ENCODE data around the gene PODXL.

DNA sequence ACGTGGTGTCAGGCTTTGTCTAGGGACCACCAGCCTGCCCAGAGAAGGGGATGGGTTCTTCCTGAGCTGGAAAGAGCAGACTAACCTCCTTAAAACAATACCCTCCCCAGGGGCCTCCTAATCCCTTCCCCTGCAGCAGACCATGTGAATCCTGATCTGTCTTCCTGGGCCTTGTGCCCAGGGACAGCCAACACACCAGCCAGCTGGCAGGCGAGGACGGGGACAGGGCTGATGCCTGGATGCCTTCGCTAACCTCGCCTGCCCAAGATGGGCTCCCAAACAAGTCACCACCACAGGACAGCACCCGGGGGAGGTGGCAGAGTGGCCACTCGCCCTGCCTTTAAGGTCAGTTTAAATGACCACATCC is 17.6 kb downstream of the PODXL start:
- TF ChIP-seq, protein P1, sequence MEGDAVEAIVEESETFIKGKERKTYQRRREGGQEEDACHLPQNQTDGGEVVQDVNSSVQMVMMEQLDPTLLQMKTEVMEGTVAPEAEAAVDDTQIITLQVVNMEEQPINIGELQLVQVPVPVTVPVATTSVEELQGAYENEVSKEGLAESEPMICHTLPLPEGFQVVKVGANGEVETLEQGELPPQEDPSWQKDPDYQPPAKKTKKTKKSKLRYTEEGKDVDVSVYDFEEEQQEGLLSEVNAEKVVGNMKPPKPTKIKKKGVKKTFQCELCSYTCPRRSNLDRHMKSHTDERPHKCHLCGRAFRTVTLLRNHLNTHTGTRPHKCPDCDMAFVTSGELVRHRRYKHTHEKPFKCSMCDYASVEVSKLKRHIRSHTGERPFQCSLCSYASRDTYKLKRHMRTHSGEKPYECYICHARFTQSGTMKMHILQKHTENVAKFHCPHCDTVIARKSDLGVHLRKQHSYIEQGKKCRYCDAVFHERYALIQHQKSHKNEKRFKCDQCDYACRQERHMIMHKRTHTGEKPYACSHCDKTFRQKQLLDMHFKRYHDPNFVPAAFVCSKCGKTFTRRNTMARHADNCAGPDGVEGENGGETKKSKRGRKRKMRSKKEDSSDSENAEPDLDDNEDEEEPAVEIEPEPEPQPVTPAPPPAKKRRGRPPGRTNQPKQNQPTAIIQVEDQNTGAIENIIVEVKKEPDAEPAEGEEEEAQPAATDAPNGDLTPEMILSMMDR (IDR thresholded peaks at IDR 0.05; ENCODE audit: low read depth, low read length, missing input control): no peak
- no peak for TF ChIP-seq HNF4G (IDR thresholded peaks at IDR 0.05)
- no peak for TF ChIP-seq SP1 (IDR thresholded peaks at IDR 0.05)
- TF ChIP-seq, protein P2, sequence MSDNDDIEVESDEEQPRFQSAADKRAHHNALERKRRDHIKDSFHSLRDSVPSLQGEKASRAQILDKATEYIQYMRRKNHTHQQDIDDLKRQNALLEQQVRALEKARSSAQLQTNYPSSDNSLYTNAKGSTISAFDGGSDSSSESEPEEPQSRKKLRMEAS (IDR thresholded peaks at IDR 0.05): no peak
- no peak for TF ChIP-seq RAD21 (IDR thresholded peaks at IDR 0.05)
- TF ChIP-seq YY1 (IDR thresholded peaks at IDR 0.05): no peak
- TF ChIP-seq, protein P3, sequence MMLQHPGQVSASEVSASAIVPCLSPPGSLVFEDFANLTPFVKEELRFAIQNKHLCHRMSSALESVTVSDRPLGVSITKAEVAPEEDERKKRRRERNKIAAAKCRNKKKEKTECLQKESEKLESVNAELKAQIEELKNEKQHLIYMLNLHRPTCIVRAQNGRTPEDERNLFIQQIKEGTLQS (IDR thresholded peaks at IDR 0.05): no peak
- TF ChIP-seq, protein P4, sequence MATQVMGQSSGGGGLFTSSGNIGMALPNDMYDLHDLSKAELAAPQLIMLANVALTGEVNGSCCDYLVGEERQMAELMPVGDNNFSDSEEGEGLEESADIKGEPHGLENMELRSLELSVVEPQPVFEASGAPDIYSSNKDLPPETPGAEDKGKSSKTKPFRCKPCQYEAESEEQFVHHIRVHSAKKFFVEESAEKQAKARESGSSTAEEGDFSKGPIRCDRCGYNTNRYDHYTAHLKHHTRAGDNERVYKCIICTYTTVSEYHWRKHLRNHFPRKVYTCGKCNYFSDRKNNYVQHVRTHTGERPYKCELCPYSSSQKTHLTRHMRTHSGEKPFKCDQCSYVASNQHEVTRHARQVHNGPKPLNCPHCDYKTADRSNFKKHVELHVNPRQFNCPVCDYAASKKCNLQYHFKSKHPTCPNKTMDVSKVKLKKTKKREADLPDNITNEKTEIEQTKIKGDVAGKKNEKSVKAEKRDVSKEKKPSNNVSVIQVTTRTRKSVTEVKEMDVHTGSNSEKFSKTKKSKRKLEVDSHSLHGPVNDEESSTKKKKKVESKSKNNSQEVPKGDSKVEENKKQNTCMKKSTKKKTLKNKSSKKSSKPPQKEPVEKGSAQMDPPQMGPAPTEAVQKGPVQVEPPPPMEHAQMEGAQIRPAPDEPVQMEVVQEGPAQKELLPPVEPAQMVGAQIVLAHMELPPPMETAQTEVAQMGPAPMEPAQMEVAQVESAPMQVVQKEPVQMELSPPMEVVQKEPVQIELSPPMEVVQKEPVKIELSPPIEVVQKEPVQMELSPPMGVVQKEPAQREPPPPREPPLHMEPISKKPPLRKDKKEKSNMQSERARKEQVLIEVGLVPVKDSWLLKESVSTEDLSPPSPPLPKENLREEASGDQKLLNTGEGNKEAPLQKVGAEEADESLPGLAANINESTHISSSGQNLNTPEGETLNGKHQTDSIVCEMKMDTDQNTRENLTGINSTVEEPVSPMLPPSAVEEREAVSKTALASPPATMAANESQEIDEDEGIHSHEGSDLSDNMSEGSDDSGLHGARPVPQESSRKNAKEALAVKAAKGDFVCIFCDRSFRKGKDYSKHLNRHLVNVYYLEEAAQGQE (IDR thresholded peaks at IDR 0.05): no peak
- TF ChIP-seq JUND (IDR thresholded peaks at IDR 0.05): no peak
- TF ChIP-seq EGR1 (IDR thresholded peaks at IDR 0.05; ENCODE audit: low read depth in 2 of 2): no peak
- no peak for TF ChIP-seq TAF1 (conservative IDR thresholded peaks at IDR 0.05)
- TF ChIP-seq, protein P5, sequence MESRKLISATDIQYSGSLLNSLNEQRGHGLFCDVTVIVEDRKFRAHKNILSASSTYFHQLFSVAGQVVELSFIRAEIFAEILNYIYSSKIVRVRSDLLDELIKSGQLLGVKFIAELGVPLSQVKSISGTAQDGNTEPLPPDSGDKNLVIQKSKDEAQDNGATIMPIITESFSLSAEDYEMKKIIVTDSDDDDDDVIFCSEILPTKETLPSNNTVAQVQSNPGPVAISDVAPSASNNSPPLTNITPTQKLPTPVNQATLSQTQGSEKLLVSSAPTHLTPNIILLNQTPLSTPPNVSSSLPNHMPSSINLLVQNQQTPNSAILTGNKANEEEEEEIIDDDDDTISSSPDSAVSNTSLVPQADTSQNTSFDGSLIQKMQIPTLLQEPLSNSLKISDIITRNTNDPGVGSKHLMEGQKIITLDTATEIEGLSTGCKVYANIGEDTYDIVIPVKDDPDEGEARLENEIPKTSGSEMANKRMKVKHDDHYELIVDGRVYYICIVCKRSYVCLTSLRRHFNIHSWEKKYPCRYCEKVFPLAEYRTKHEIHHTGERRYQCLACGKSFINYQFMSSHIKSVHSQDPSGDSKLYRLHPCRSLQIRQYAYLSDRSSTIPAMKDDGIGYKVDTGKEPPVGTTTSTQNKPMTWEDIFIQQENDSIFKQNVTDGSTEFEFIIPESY (IDR thresholded peaks at IDR 0.05): no peak
- TF ChIP-seq GABPA (IDR thresholded peaks at IDR 0.05 in 1 of 2, conservative IDR thresholded peaks at IDR 0.05 in 1 of 2): no peak
